ENCODE data around the gene GRIK1. TPM values are rescaled to one million over a fixed set of nuclear protein-coding genes. Genes with fewer than 3 reads are reported as not detected.

Gene GRIK1
- total RNA-seq, 1 experiment from 2014 or later, result not detected

DNA sequence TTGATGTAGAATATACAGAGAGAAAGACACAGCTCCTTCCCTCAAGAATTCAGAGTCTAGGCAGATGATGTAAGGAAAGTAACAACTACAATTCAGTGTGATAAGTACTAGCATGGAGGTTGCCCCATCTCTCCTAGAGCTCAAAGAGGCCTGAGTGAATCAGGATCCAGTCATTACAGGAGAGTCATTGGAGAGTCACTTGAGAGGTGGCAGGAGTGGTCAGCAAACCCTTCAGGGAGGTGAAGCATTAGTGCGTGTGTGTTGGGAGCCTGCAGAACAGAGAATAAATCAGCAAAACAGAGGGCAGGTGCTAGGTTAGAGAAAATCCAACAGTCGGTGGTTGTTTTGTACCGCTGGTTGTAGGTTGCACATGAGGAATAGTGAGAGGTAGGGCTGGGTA, 46.1 kb downstream of the GRIK1 start:
- TF ChIP-seq, protein P1, sequence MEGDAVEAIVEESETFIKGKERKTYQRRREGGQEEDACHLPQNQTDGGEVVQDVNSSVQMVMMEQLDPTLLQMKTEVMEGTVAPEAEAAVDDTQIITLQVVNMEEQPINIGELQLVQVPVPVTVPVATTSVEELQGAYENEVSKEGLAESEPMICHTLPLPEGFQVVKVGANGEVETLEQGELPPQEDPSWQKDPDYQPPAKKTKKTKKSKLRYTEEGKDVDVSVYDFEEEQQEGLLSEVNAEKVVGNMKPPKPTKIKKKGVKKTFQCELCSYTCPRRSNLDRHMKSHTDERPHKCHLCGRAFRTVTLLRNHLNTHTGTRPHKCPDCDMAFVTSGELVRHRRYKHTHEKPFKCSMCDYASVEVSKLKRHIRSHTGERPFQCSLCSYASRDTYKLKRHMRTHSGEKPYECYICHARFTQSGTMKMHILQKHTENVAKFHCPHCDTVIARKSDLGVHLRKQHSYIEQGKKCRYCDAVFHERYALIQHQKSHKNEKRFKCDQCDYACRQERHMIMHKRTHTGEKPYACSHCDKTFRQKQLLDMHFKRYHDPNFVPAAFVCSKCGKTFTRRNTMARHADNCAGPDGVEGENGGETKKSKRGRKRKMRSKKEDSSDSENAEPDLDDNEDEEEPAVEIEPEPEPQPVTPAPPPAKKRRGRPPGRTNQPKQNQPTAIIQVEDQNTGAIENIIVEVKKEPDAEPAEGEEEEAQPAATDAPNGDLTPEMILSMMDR (IDR thresholded peaks at IDR 0.05; ENCODE audit: insufficient read depth in 1 of 2, low read depth in 1 of 2, low read length in 1 of 2, severe bottlenecking in 1 of 2, unreplicated experiment in 1 of 2), result no peak
- Mint-ChIP-seq H3K4me1 (ENCODE audit: low read depth, unreplicated experiment) (no peaks in the 10 kb centered on the region), H3K4me3 (ENCODE audit: unreplicated experiment) (no peak overlapping the region), H3K36me3 (ENCODE audit: insufficient read depth, unreplicated experiment) (no peaks in the 10 kb centered on the region), H3K9me3 (ENCODE audit: unreplicated experiment) (no peaks in the 10 kb centered on the region), H3K27me3 (ENCODE audit: insufficient read depth, unreplicated experiment) (peaks cover 9% of the 10 kb centered on the region), H3K27ac (ENCODE audit: unreplicated experiment) (no peak overlapping the region)
- ChIA-PET CTCF (no interaction called here), POLR2A (no interaction called here)
- no peaks in the 10 kb centered on the region for H3K27me3 ChIP-seq (replicated peaks; ENCODE audit: control insufficient read depth, insufficient read depth, low read length)
- no peaks in the 10 kb centered on the region for H3K4me1 ChIP-seq
- H3K4me3 ChIP-seq (ENCODE audit: low read depth, low read length), result no peak overlapping the region
- no peak for DNase-seq
- H3K9me3 ChIP-seq, result no peaks in the 10 kb centered on the region
- no TSS peak for BruUV-seq (replicated peaks)
- intact Hi-C loops (cut with micrococcal nuclease; ENCODE audit: unreplicated experiment), result no loop called here
- H3K36me3 ChIP-seq (ENCODE audit: control insufficient read depth, insufficient read depth, low read length), result no peaks in the 10 kb centered on the region

GRCh38 chr21:29892379-29892778, 47.4 kb downstream of the GRIK1 start:
- Mint-ChIP-seq H3K4me3 (ENCODE audit: unreplicated experiment) (no peak overlapping the region), H3K9me3 (ENCODE audit: unreplicated experiment) (no peaks in the 10 kb centered on the region), H3K4me1 (ENCODE audit: low read depth, unreplicated experiment) (no peaks in the 10 kb centered on the region), H3K27me3 (ENCODE audit: insufficient read depth, unreplicated experiment) (peaks cover 5% of the 10 kb centered on the region), H3K36me3 (ENCODE audit: insufficient read depth, unreplicated experiment) (no peaks in the 10 kb centered on the region), H3K27ac (ENCODE audit: unreplicated experiment) (no peak overlapping the region)
- Histone ChIP-seq H3K36me3 (ENCODE audit: control insufficient read depth, insufficient read depth, low read length) (no peaks in the 10 kb centered on the region), H3K4me1 (no peaks in the 10 kb centered on the region), H3K27me3 (replicated peaks; ENCODE audit: control insufficient read depth, insufficient read depth, low read length) (no peaks in the 10 kb centered on the region), H3K4me3 (ENCODE audit: low read depth, low read length) (no peak overlapping the region), H3K9me3 (no peaks in the 10 kb centered on the region)
- no peak for DNase-seq
- intact Hi-C loops (cut with micrococcal nuclease; ENCODE audit: unreplicated experiment), result no loop called here
- TF ChIP-seq, protein P1 (IDR thresholded peaks at IDR 0.05; ENCODE audit: insufficient read depth in 1 of 2, low read depth in 1 of 2, low read length in 1 of 2, severe bottlenecking in 1 of 2, unreplicated experiment in 1 of 2), result no peak
- CTCF ChIA-PET, result no interaction called here
- no TSS peak for BruUV-seq (replicated peaks)
- POLR2A ChIA-PET, result no interaction called here

GRCh38 chr21:29888437-29888836, 51.4 kb downstream of the GRIK1 start:
- no TSS peak for BruUV-seq (replicated peaks)
- TF ChIP-seq, protein P1 (IDR thresholded peaks at IDR 0.05; ENCODE audit: insufficient read depth in 1 of 2, low read depth in 1 of 2, low read length in 1 of 2, severe bottlenecking in 1 of 2, unreplicated experiment in 1 of 2), result no peak
- Mint-ChIP-seq H3K27me3 (ENCODE audit: insufficient read depth, unreplicated experiment) (no peaks in the 10 kb centered on the region), H3K36me3 (ENCODE audit: insufficient read depth, unreplicated experiment) (no peaks in the 10 kb centered on the region), H3K27ac (ENCODE audit: unreplicated experiment) (no peak overlapping the region), H3K9me3 (ENCODE audit: unreplicated experiment) (no peaks in the 10 kb centered on the region), H3K4me3 (ENCODE audit: unreplicated experiment) (no peak overlapping the region), H3K4me1 (ENCODE audit: low read depth, unreplicated experiment) (no peaks in the 10 kb centered on the region)
- H3K9me3 ChIP-seq, result no peaks in the 10 kb centered on the region
- no peaks in the 10 kb centered on the region for H3K27me3 ChIP-seq (replicated peaks; ENCODE audit: control insufficient read depth, insufficient read depth, low read length)
- ChIA-PET POLR2A (no interaction called here), CTCF (interaction anchor here (0.6 kb wide), 1 partner anchor 21 kb away, joined by 4 read pairs; no protein-coding TSS in a partner anchor)
- no peak overlapping the region for H3K4me3 ChIP-seq (ENCODE audit: low read depth, low read length)
- no peak for DNase-seq
- intact Hi-C loops (cut with micrococcal nuclease; ENCODE audit: unreplicated experiment), result no loop called here
- no peaks in the 10 kb centered on the region for H3K4me1 ChIP-seq
- no peaks in the 10 kb centered on the region for H3K36me3 ChIP-seq (ENCODE audit: control insufficient read depth, insufficient read depth, low read length)

All from Caco-2 (cell line).